H1 (cell line): Measurements from ENCODE around the gene UQCRC2. TPM values are rescaled to one million over a fixed set of nuclear protein-coding genes. Genes with fewer than 3 reads are reported as not detected.

Source experiments
- CTCF ChIA-PET: fragments of 300-600 bp; sonication (Branson Sonifier 250); formaldehyde crosslinking; loops from one replicate; lab custom pipeline; 2021; ENCODE audit not compliant: partially characterized antibody; lab: Charles Lee
- POLR2A ChIA-PET: fragments of 300-600 bp; sonication (Branson Sonifier 250); formaldehyde crosslinking; loops from one replicate; lab custom pipeline; 2021; ENCODE audit warnings: inconsistent platforms; ENCODE audit not compliant: partially characterized antibody; lab: Charles Lee
- DNase-seq, 2 experiments: peaks; one replicate each; pipeline versions ENCODE4 v3.0.0 to v3.0.0-alpha.2; 2010 to 2022; ENCODE audit warnings: low spot score in 2 of 2, low read depth in 1 of 2, mixed read lengths in 1 of 2
- FAIRE-seq: peaks from 2 replicates; lab custom pipeline; 2011; peaks lifted over from hg19 to GRCh38; lab: Jason Lieb, UNC
- H2AFZ ChIP-seq: 2 replicates; pipeline ENCODE4 v1.8.1; 2012; ENCODE audit warnings: low read length, inconsistent platforms
- H2AK5ac ChIP-seq: 2 replicates; pipeline ENCODE4 v1.6.1; 2013; ENCODE audit warnings: low read depth, low read length
- H2BK120ac ChIP-seq: replicated peaks from 2 replicates; pipeline ENCODE3; 2013; ENCODE audit warnings: low read depth, low read length, inconsistent platforms
- H2BK12ac ChIP-seq: 2 replicates; pipeline ENCODE4 v1.6.1; 2013; ENCODE audit warnings: low read depth, low read length
- H2BK15ac ChIP-seq: 2 replicates; pipeline ENCODE4 v1.6.1; 2013; ENCODE audit warnings: low read length
- H2BK20ac ChIP-seq: 2 replicates; pipeline ENCODE4 v1.6.1; 2013; ENCODE audit warnings: low read length
- H2BK5ac ChIP-seq: 2 replicates; pipeline ENCODE4 v1.6.1; 2013; ENCODE audit warnings: low read depth, low read length
- H3K14ac ChIP-seq: 2 replicates; pipeline ENCODE4 v1.6.1; 2013; ENCODE audit warnings: inconsistent platforms; ENCODE audit not compliant: insufficient read length
- H3K18ac ChIP-seq: 2 replicates; pipeline ENCODE4 v1.6.1; 2013; ENCODE audit warnings: low read length; ENCODE audit errors: extremely low read depth
- H3K23ac ChIP-seq: 2 replicates; pipeline ENCODE4 v1.6.1; 2013; ENCODE audit warnings: inconsistent platforms; ENCODE audit not compliant: insufficient read length
- H3K23me2 ChIP-seq: 2 replicates; pipeline ENCODE4 v1.6.1; 2013; ENCODE audit warnings: low read depth, low read length
- H3K27ac ChIP-seq: 2 replicates; pipeline ENCODE4 v1.6.1; 2011; ENCODE audit warnings: low read depth, low read length, inconsistent platforms
- H3K27me3 ChIP-seq, 4 experiments: replicated peaks in 1 of 4; 1 replicate in 1 of 4; 2 replicates in 3 of 4; pipeline versions ENCODE4 v1.6.1 to v1.8.1; 2011 to 2013; ENCODE audit warnings: low read length in 3 of 4, mild to moderate bottlenecking in 3 of 4, inconsistent platforms in 2 of 4, mixed read lengths in 2 of 4, moderate library complexity in 1 of 4; ENCODE audit not compliant: control insufficient read depth in 3 of 4, insufficient read depth in 3 of 4; ENCODE audit errors: extremely low read depth in 1 of 4
- H3K36me3 ChIP-seq, 4 experiments: 2 replicates each; pipeline versions ENCODE4 v1.6.1 to v1.8.1; 2011 to 2013; ENCODE audit warnings: mild to moderate bottlenecking in 4 of 4, low read length in 3 of 4, moderate library complexity in 2 of 4, control low read depth in 1 of 4, inconsistent platforms in 1 of 4; ENCODE audit not compliant: insufficient read depth in 4 of 4, control insufficient read depth in 2 of 4
- H3K4ac ChIP-seq: replicated peaks from 2 replicates; pipeline ENCODE3; 2013; ENCODE audit warnings: low read length, low read depth, mixed read lengths, inconsistent platforms; ENCODE audit not compliant: insufficient read length
- H3K4me1 ChIP-seq, 4 experiments: replicated peaks in 1 of 4; 1 replicate in 1 of 4; 2 replicates in 3 of 4; pipeline versions ENCODE4 v1.6.1 to v1.8.1; 2011 to 2013; ENCODE audit warnings: low read length in 3 of 4, inconsistent platforms in 2 of 4, mixed read lengths in 1 of 4; ENCODE audit not compliant: insufficient read depth in 4 of 4, control insufficient read depth in 3 of 4
- H3K4me2 ChIP-seq, 2 experiments: 2 replicates each; pipeline versions ENCODE4 v1.6.1 to v1.8.1; 2011 to 2013; ENCODE audit warnings: low read depth in 2 of 2, low read length in 2 of 2, control low read depth in 1 of 2, inconsistent platforms in 1 of 2, mild to moderate bottlenecking in 1 of 2; ENCODE audit not compliant: insufficient read depth in 1 of 2
- H3K4me3 ChIP-seq, 4 experiments: fragments of 200-600, 300-600 bp in 1 of 4; sonication (generic), shearing (Covaris generic), sonication (Bioruptor Twin) in 1 of 4; 2 replicates each; pipeline versions ENCODE4 v1.5.1 to v1.8.1; 2011 to 2016; ENCODE audit warnings: low read length in 4 of 4, low read depth in 3 of 4, control low read depth in 2 of 4, inconsistent platforms in 2 of 4, mild to moderate bottlenecking in 2 of 4, mixed read lengths in 1 of 4, moderate library complexity in 1 of 4; ENCODE audit not compliant: insufficient read depth in 2 of 4; ENCODE audit errors: extremely low read depth in 1 of 4
- H3K56ac ChIP-seq: replicated peaks from 2 replicates; pipeline ENCODE3; 2013; ENCODE audit warnings: low read depth, mild to moderate bottlenecking, mixed read lengths, low read length, inconsistent platforms; ENCODE audit not compliant: insufficient read length
- H3K79me1 ChIP-seq: 2 replicates; pipeline ENCODE4 v1.6.1; 2013; ENCODE audit warnings: low read depth, low read length, control low read depth
- H3K79me2 ChIP-seq, 2 experiments: 2 replicates each; pipeline versions ENCODE4 v1.6.1 to v1.8.1; 2012 to 2013; ENCODE audit warnings: low read length in 2 of 2, mild to moderate bottlenecking in 2 of 2, inconsistent platforms in 1 of 2; ENCODE audit not compliant: insufficient read depth in 2 of 2, control insufficient read depth in 1 of 2
- H3K9ac ChIP-seq, 4 experiments: replicated peaks in 1 of 4; 1 replicate in 1 of 4; 2 replicates in 3 of 4; pipeline versions ENCODE4 v1.6.1 to v1.8.1; 2011 to 2013; ENCODE audit warnings: low read depth in 3 of 4, low read length in 3 of 4, control low read depth in 2 of 4, mild to moderate bottlenecking in 2 of 4, moderate library complexity in 2 of 4, inconsistent platforms in 1 of 4; ENCODE audit errors: extremely low read depth in 1 of 4
- H3K9me3 ChIP-seq, 2 experiments: 2 replicates each; pipeline versions ENCODE4 v1.6.1 to v1.8.1; 2012 to 2013; ENCODE audit warnings: mild to moderate bottlenecking in 2 of 2, moderate library complexity in 2 of 2, control low read depth in 1 of 2, inconsistent platforms in 1 of 2, low read depth in 1 of 2, low read length in 1 of 2, mixed read lengths in 1 of 2; ENCODE audit not compliant: insufficient read depth in 2 of 2
- H4K20me1 ChIP-seq, 2 experiments: replicated peaks in 1 of 2; 2 replicates each; pipeline versions ENCODE3 to v1.8.1; 2011 to 2013; ENCODE audit warnings: inconsistent platforms in 2 of 2, low read length in 2 of 2, mild to moderate bottlenecking in 1 of 2; ENCODE audit not compliant: insufficient read depth in 2 of 2, control insufficient read depth in 1 of 2
- H4K5ac ChIP-seq: 2 replicates; pipeline ENCODE4 v1.6.1; 2013; ENCODE audit warnings: low read length, low read depth, mixed read lengths, inconsistent platforms; ENCODE audit not compliant: insufficient read length
- H4K8ac ChIP-seq: 2 replicates; pipeline ENCODE4 v1.8.0; 2013; ENCODE audit warnings: mild to moderate bottlenecking, moderate library complexity, low read length, inconsistent platforms; ENCODE audit not compliant: insufficient read depth; ENCODE audit errors: extremely low read depth
- H4K91ac ChIP-seq: replicated peaks from 2 replicates; pipeline ENCODE3; 2013; ENCODE audit warnings: low read length, mixed read lengths, inconsistent platforms; ENCODE audit not compliant: insufficient read length
- ASH2L ChIP-seq: fragments of 200-600, 300-600 bp; sonication (generic); IDR thresholded peaks from one replicate; pipeline ENCODE4 v1.7.1; 2017; ENCODE audit warnings: low read length
- SIX5 ChIP-seq: IDR thresholded peaks from 2 replicates; pipeline ENCODE4 v1.6.1; 2011; ENCODE audit warnings: mild to moderate bottlenecking, low read depth, low read length
- WGBS, 2 experiments: shearing (Covaris generic) in 1 of 2; methylation state at CpG; one replicate each; pipeline versions ENCODE4 v1.1.6 to v1.1.7; 2013 to 2015; ENCODE audit warnings: low lambda C conversion rate in 2 of 2, mixed read lengths in 2 of 2, inconsistent platforms in 1 of 2, low coverage in 1 of 2, missing lambda C conversion rate in 1 of 2; ENCODE audit not compliant: insufficient replicate concordance in 2 of 2, insufficient coverage in 1 of 2, insufficient read length in 1 of 2; ENCODE audit errors: extremely low coverage in 1 of 2, missing lambda C conversion rate in 1 of 2; 5-methylcytosine and 5-hydroxymethylcytosine counted together
- polyA plus RNA-seq, 7 experiments: library from polyadenylated mRNA; depleted of rRNA in 3 of 7; stranded (reverse) in 5 of 7; unstranded in 2 of 7; fragments of >200 nt in 5 of 7; fragments of 200-250 nt in 2 of 7; gene quantifications; 1 replicate in 5 of 7; 2 replicates in 1 of 7; 4 replicates in 1 of 7; pipeline versions ENCODE4 v1.2.1 to v1.2.3, GENCODE V29; 2011 to 2013; ENCODE audit warnings: missing spikeins in 2 of 7, mixed read lengths in 2 of 7
- total RNA-seq: library from RNA; stranded (reverse); fragmentation: NEBNext Ultra II Directional; extraction: Animal tissue kit (Norgen Biotek cat#: 25700); gene quantifications from 2 replicates; pipeline ENCODE4 v1.2.1, GENCODE V29; 2021

The UQCRC2 gene
- total and polyA plus RNA-seq, 2 of the 8 experiments (the other 6 are each of a cell fraction or from before 2014, with no cell fraction given): 94.4 to 182 TPM

DNA sequence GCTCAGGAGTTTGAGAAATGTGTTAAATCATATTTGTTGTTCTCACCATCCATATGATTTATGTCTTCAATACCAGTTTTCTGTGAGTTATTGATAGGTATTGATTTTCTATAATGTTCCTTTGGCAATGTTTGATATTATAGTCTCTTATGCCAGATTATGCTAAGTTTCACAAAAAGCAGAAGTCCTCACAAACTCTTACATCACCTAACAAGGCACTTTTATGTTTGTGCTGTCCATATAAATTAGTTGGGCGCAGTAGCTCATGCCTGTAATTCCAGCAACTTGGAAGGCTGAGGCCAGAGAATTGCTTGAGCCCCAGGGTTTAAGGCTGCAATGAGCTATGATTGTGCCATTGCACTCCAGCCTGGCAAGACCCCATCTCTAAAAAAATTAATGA is 12.6 kb upstream of the UQCRC2 start:
- H3K23me2 ChIP-seq: no peaks in the 10 kb centered on the region
- ChIA-PET POLR2A (interaction anchor here (0.9 kb wide), 1 partner anchor 20 kb away, joined by 3 read pairs; no protein-coding TSS in a partner anchor), CTCF (no interaction called here)
- H4K5ac ChIP-seq: no peak overlapping the region
- H4K91ac ChIP-seq: no peak overlapping the region
- H3K4me2 ChIP-seq: no peak overlapping the region
- 86% methylated on average over 1 of the region's 1 CpG; no CpG with 5 or more reads in 1 of the 2 experiments for WGBS, 2 experiments
- no peaks in the 10 kb centered on the region for H3K36me3 ChIP-seq
- H3K23ac ChIP-seq: no peak overlapping the region
- no peak overlapping the region for H2AFZ ChIP-seq
- H3K14ac ChIP-seq: no peak overlapping the region
- no peak overlapping the region for H3K9ac ChIP-seq
- no peak overlapping the region for H3K4ac ChIP-seq
- no peak overlapping the region for H3K27ac ChIP-seq
- H2AK5ac ChIP-seq: no peak overlapping the region
- no peak overlapping the region for H2BK12ac ChIP-seq
- H3K79me1 ChIP-seq: no peaks in the 10 kb centered on the region
- H3K79me2 ChIP-seq: no peaks in the 10 kb centered on the region
- no peak overlapping the region for H3K56ac ChIP-seq
- H3K9me3 ChIP-seq: no peaks in the 10 kb centered on the region
- no peaks in the 10 kb centered on the region for H3K4me1 ChIP-seq
- no peak overlapping the region for H2BK20ac ChIP-seq
- no peak overlapping the region for H4K8ac ChIP-seq
- no peak overlapping the region for H2BK120ac ChIP-seq
- no peak for DNase-seq
- TF ChIP-seq SIX5 (no peak), ASH2L (no peak)
- H3K4me3 ChIP-seq: no peak overlapping the region
- no peak overlapping the region for H3K18ac ChIP-seq
- no peaks in the 10 kb centered on the region for H3K27me3 ChIP-seq
- no peaks in the 10 kb centered on the region for H4K20me1 ChIP-seq
- FAIRE-seq: no peak
- H2BK5ac ChIP-seq: no peak overlapping the region
- no peak overlapping the region for H2BK15ac ChIP-seq
